DOHH2 (cell line): ENCODE measurements around the gene TTC21A.

Experiments
- H3F3A ChIP-seq: fragments of 200-600 bp; sonication (generic), shearing (Covaris generic); 2 replicates; pipeline ENCODE4 v1.6.0; 2016; ENCODE audit warnings: antibody characterized with exemption, mild to moderate bottlenecking; ENCODE audit not compliant: control insufficient read depth, insufficient read depth
- H3K27ac ChIP-seq: fragments of 200-600 bp; sonication (generic); 2 replicates; pipeline ENCODE4 v1.5.1; 2014; ENCODE audit warnings: low read depth, mild to moderate bottlenecking, low read length, moderate library complexity
- H3K27me3 ChIP-seq: fragments of 200-600 bp; sonication (generic); 2 replicates; pipeline ENCODE4 v1.6.1; 2014; ENCODE audit warnings: mild to moderate bottlenecking, low read length, mixed read lengths; ENCODE audit not compliant: control insufficient read depth
- H3K36me3 ChIP-seq: fragments of 200-600 bp; sonication (generic); 2 replicates; pipeline ENCODE4 v1.6.1; 2014; ENCODE audit warnings: mild to moderate bottlenecking, low read length, moderate library complexity, mixed read lengths; ENCODE audit not compliant: control insufficient read depth
- H3K4me1 ChIP-seq: fragments of 200-600 bp; sonication (generic); 2 replicates; pipeline ENCODE4 v1.6.1; 2014; ENCODE audit warnings: mild to moderate bottlenecking, low read length, mixed read lengths; ENCODE audit not compliant: control insufficient read depth
- H3K4me2 ChIP-seq: fragments of 200-600 bp; sonication (generic); 2 replicates; pipeline ENCODE4 v1.6.0; 2014; ENCODE audit warnings: mild to moderate bottlenecking, low read length, moderate library complexity
- H3K4me3 ChIP-seq: fragments of 200-600 bp; sonication (generic); 2 replicates; pipeline ENCODE4 v1.5.1; 2014; ENCODE audit warnings: mild to moderate bottlenecking, low read length, mixed read lengths
- H3K79me2 ChIP-seq: fragments of 200-600 bp; sonication (generic); 2 replicates; pipeline ENCODE4 v1.6.1; 2014; ENCODE audit warnings: mild to moderate bottlenecking, low read length, mixed read lengths; ENCODE audit not compliant: control insufficient read depth
- H3K9me2 ChIP-seq: fragments of 200-600 bp; sonication (generic); replicated peaks from 2 replicates; pipeline ENCODE4 v1.6.1; 2014; ENCODE audit warnings: mild to moderate bottlenecking, low read length, mixed read lengths; ENCODE audit not compliant: control insufficient read depth
- H3K9me3 ChIP-seq: fragments of 200-600 bp; sonication (generic); 2 replicates; pipeline ENCODE4 v1.6.1; 2014; ENCODE audit warnings: antibody characterized with exemption, low read length, mixed read lengths; ENCODE audit not compliant: control insufficient read depth, insufficient read depth
- H4K20me1 ChIP-seq: fragments of 200-600 bp; sonication (generic); 2 replicates; pipeline ENCODE4 v1.6.0; 2014; ENCODE audit warnings: low read depth, mild to moderate bottlenecking, antibody characterized with exemption, low read length, moderate library complexity; ENCODE audit not compliant: control insufficient read depth, insufficient read depth
- CTCF ChIP-seq: fragments of 200-600 bp; sonication (generic); IDR thresholded peaks from one replicate; pipeline ENCODE4 v1.5.1; 2014; ENCODE audit warnings: antibody characterized with exemption, mild to moderate bottlenecking, low read depth, low read length; ENCODE audit not compliant: poor library complexity, severe bottlenecking
- EZH2phosphoT487 ChIP-seq: fragments of 200-600 bp; sonication (generic); IDR thresholded peaks from 2 replicates; pipeline ENCODE4 v1.6.1; 2017; ENCODE audit warnings: borderline replicate concordance, mild to moderate bottlenecking, antibody characterized with exemption, low read length, moderate library complexity, mixed read lengths

TTC21A gene

GRCh38 chr3:39099738-39100499 is 7.6 kb upstream of the TTC21A start:
- Histone ChIP-seq H3K4me3 (no peak overlapping the region), H3K4me1 (peaks cover 11% of the 10 kb centered on the region), H3K27me3 (no peaks in the 10 kb centered on the region), H4K20me1 (no peaks in the 10 kb centered on the region), H3K27ac (no peak overlapping the region), H3K4me2 (no peak overlapping the region), H3K9me2 (no peaks in the 10 kb centered on the region), H3K9me3 (no peaks in the 10 kb centered on the region), H3F3A (no peaks in the 10 kb centered on the region), H3K36me3 (peaks cover 53% of the 10 kb centered on the region), H3K79me2 (peaks cover 7% of the 10 kb centered on the region)
- TF ChIP-seq CTCF (no peak), EZH2phosphoT487 (no peak)

- Histone ChIP-seq H3K4me2 (no peak overlapping the region), H3K4me3 (no peak overlapping the region), H3K4me1 (peaks cover 17% of the 10 kb centered on the region), H3F3A (peaks cover 2% of the 10 kb centered on the region; the same call in 1 of the 2 replicates), H4K20me1 (no peaks in the 10 kb centered on the region), H3K36me3 (peaks cover 47% of the 10 kb centered on the region), H3K9me3 (no peaks in the 10 kb centered on the region), H3K27me3 (no peaks in the 10 kb centered on the region), H3K9me2 (no peaks in the 10 kb centered on the region), H3K79me2 (peaks cover 12% of the 10 kb centered on the region), H3K27ac (no peak overlapping the region)
- TF ChIP-seq EZH2phosphoT487 (no peak), CTCF (no peak)
Measured at GRCh38 chr3:39100500-39100886, 7.0 kb upstream of the TTC21A start.

- TF ChIP-seq EZH2phosphoT487 (no peak), CTCF (peak; percentile 82)
- Histone ChIP-seq H3K79me2 (peaks cover 18% of the 10 kb centered on the region), H3K9me3 (no peaks in the 10 kb centered on the region), H3K9me2 (no peaks in the 10 kb centered on the region), H3K4me1 (peaks cover 23% of the 10 kb centered on the region), H3K36me3 (peaks cover 42% of the 10 kb centered on the region), H3K27me3 (no peaks in the 10 kb centered on the region), H3K4me2 (no peak overlapping the region), H3F3A (peaks cover 4% of the 10 kb centered on the region; the same call in 1 of the 2 replicates), H4K20me1 (no peaks in the 10 kb centered on the region), H3K27ac (no peak overlapping the region), H3K4me3 (no peak overlapping the region)
Measured at GRCh38 chr3:39101022-39101689, 6.3 kb upstream of the TTC21A start.
